ENCODE data around the gene POLE2.
A peak's percentile ranks its signal among the peaks of the same experiment; 100 is the strongest.
"Not testable (repeated sequence)": the region's sequence is repeated elsewhere in the genome, so short reads cannot be mapped to it uniquely, and the experiment has no call there.

POLE2 gene

DNA sequence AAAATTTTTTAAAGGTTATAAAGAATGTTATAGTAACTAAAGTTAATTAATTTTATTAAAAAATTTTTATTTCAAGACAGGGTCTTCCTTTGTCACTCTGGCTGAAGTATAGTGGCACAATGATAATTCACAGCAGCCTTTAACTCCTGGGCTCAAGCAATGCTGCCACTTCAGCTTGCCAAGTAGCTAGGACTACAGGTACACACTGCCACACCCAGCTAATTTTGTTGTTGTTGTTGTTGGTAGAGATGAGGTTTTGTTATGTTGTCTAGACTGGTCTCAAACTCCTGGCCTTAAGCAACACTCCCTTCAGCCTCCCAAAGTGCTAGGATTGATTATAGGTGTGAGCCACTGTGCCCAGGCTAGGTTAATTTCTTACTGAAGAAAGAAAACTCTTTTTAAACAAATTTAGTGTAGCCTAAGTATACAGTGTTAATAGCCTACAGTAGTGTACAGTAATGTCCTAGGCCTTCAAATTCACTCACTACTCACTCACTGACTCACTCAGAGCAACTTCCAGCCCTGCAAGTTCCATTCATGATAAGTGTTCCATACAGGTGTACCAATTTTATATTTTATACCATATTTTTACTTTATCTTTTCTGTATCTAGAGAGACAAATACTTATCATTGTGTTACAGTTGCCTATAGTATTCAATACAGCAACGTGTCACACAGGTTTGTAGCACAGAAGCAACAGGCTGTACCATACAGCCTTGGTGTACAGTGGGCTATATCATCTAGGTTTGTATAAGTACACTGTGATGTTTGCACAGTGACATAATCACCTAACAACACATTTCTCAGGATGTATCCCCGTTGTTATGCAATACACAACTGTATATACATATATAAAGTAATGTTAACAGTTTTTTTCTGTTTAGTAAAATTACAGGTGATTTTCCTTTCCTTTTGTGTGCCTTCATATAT, 28.2 kb downstream of the POLE2 start:
- no peak overlapping the region for H3K27ac ChIP-seq (ENCODE audit: low read depth, low read length)
- H3K27me3 ChIP-seq (ENCODE audit: insufficient read depth, low read length), result no peaks in the 10 kb centered on the region
- 0 out of 2 replicates have a peak, but pooled peaks cover 2% of the 10 kb centered on the region for H3K36me3 ChIP-seq (ENCODE audit: insufficient read depth, low read length)
- H3K79me2 ChIP-seq (ENCODE audit: control insufficient read depth, insufficient read depth, low read length, unreplicated experiment), result no peaks in the 10 kb centered on the region
- H3K4me1 ChIP-seq (ENCODE audit: control insufficient read depth, insufficient read depth, low read length, unreplicated experiment), result no peaks in the 10 kb centered on the region
- no peak overlapping the region for H3K4me3 ChIP-seq (ENCODE audit: low read depth, low read length)
- H2AFZ ChIP-seq (ENCODE audit: low read length, unreplicated experiment), result no peak overlapping the region

- not testable (repeated sequence) for H3K36me3 ChIP-seq (ENCODE audit: insufficient read depth, low read length); H3K4me3 ChIP-seq (ENCODE audit: low read depth, low read length); H3K4me1 ChIP-seq (ENCODE audit: control insufficient read depth, insufficient read depth, low read length, unreplicated experiment); H3K27ac ChIP-seq (ENCODE audit: low read depth, low read length); H3K27me3 ChIP-seq (ENCODE audit: insufficient read depth, low read length); H2AFZ ChIP-seq (ENCODE audit: low read length, unreplicated experiment); H3K79me2 ChIP-seq (ENCODE audit: control insufficient read depth, insufficient read depth, low read length, unreplicated experiment)
Measured at GRCh38 chr14:49657500-49657899, 30.5 kb downstream of the POLE2 start.

DNA sequence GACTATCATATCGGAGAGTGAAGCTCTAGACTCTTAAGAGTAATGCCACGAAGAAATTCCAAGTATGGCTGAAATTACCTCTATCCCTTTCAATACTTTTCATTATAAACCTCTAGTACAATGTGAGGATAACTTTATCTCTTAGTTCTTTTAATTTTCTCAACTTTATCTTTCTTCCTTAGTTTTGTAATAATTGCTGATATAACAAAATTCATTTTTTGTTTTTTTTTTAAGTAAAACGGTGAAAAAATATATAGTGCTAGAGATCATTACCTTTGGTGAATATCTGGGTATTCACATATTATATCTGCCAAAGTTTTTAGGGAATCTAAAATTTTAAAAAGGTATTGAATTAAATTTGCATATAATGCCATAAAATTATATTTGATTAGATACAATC, 33.5 kb downstream of the POLE2 start:
- Histone ChIP-seq H3K27ac (ENCODE audit: low read depth, low read length) (no peak overlapping the region), H3K79me2 (ENCODE audit: control insufficient read depth, insufficient read depth, low read length, unreplicated experiment) (peaks cover 2% of the 10 kb centered on the region), H3K4me3 (ENCODE audit: low read depth, low read length) (no peak overlapping the region), H3K27me3 (ENCODE audit: insufficient read depth, low read length) (no peaks in the 10 kb centered on the region), H2AFZ (ENCODE audit: low read length, unreplicated experiment) (no peak overlapping the region), H3K36me3 (ENCODE audit: insufficient read depth, low read length) (peaks cover 9% of the 10 kb centered on the region), H3K4me1 (ENCODE audit: control insufficient read depth, insufficient read depth, low read length, unreplicated experiment) (no peaks in the 10 kb centered on the region)

- Histone ChIP-seq H3K36me3 (ENCODE audit: insufficient read depth, low read length) (peaks cover 9% of the 10 kb centered on the region), H3K4me3 (ENCODE audit: low read depth, low read length) (no peak overlapping the region), H3K4me1 (ENCODE audit: control insufficient read depth, insufficient read depth, low read length, unreplicated experiment) (no peaks in the 10 kb centered on the region), H2AFZ (ENCODE audit: low read length, unreplicated experiment) (no peak overlapping the region), H3K79me2 (ENCODE audit: control insufficient read depth, insufficient read depth, low read length, unreplicated experiment) (peaks cover 2% of the 10 kb centered on the region), H3K27ac (ENCODE audit: low read depth, low read length) (no peak overlapping the region), H3K27me3 (ENCODE audit: insufficient read depth, low read length) (no peaks in the 10 kb centered on the region)
Measured at GRCh38 chr14:49653508-49653907, 34.5 kb downstream of the POLE2 start.

DNA sequence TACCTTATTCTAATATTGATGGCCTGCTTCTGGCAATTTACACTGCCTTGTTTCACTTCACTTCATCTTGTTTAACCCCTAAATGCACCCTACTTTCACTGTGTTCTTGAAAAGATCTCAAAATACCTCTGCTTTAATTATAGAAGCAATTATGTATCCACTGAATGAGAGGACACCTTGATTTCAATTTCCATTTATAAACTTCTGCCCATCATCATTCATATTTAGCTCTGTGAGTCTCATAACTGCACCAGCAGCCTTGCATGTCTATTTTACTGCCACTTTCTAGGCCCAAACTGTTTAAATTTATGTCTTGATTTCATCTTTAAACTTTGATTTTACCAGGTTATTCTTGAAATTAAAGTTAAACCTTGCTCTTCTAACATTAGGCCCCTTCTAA, 45.9 kb downstream of the POLE2 start:
- no peak overlapping the region for H2AFZ ChIP-seq (ENCODE audit: low read length, unreplicated experiment)
- H3K27me3 ChIP-seq (ENCODE audit: insufficient read depth, low read length), result no peaks in the 10 kb centered on the region
- no peak overlapping the region for H3K4me3 ChIP-seq (ENCODE audit: low read depth, low read length)
- peaks cover 8% of the 10 kb centered on the region for H3K4me1 ChIP-seq (ENCODE audit: control insufficient read depth, insufficient read depth, low read length, unreplicated experiment)
- H3K36me3 ChIP-seq (ENCODE audit: insufficient read depth, low read length), result peaks cover 26% of the 10 kb centered on the region
- peaks cover 57% of the 10 kb centered on the region for H3K79me2 ChIP-seq (ENCODE audit: control insufficient read depth, insufficient read depth, low read length, unreplicated experiment)
- H3K27ac ChIP-seq (ENCODE audit: low read depth, low read length), result no peak overlapping the region

- peaks cover 26% of the 10 kb centered on the region for H3K36me3 ChIP-seq (ENCODE audit: insufficient read depth, low read length)
- no peak overlapping the region for H3K4me3 ChIP-seq (ENCODE audit: low read depth, low read length)
- H2AFZ ChIP-seq (ENCODE audit: low read length, unreplicated experiment), result no peak overlapping the region
- no peaks in the 10 kb centered on the region for H3K27me3 ChIP-seq (ENCODE audit: insufficient read depth, low read length)
- peaks cover 10% of the 10 kb centered on the region for H3K4me1 ChIP-seq (ENCODE audit: control insufficient read depth, insufficient read depth, low read length, unreplicated experiment)
- no peak overlapping the region for H3K27ac ChIP-seq (ENCODE audit: low read depth, low read length)
- peaks cover 58% of the 10 kb centered on the region for H3K79me2 ChIP-seq (ENCODE audit: control insufficient read depth, insufficient read depth, low read length, unreplicated experiment)
Measured at GRCh38 chr14:49641697-49642129, 46.3 kb downstream of the POLE2 start.

DNA sequence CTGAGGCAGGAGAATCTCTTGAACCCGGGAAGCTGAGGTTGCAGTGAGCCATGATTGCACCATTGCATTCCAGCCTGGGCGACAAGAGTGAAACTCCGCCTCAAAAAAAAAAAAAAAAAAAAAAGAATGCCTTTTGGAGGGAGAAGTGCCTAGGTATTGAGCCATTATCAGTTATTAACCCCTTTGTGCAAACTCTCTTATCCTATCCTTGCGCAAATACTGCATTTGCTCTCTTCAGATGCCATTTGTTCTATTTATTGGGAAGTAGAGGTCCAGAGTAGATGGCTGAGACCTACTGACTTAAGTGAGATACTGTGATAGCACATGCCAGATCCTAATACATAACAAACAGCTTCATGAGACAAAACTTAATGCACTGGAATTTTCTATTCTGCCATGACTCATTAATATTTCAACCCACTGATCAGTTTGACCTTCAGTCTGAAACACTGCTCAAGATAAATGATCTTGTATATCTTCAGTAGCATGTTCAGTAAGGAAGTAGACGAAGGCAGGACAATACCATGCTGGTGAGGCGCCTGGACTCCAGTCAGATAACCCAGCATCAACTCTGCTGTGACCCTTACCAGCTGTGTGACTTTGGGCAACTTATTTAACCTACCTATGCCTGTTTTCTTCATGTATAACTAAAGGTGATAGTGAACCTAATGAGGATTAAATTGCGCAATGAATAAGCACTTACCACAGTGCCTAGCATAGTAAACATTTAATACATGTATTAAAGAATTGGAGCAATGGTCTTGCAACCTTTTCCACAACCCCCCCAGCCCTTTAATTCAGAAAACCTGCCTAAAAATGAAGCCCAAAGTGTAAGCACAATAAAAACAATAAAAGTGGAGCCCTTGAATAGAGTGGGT, 47.2 kb downstream of the POLE2 start:
- Histone ChIP-seq H3K27ac (ENCODE audit: low read depth, low read length) (no peak overlapping the region), H3K4me3 (ENCODE audit: low read depth, low read length) (no peak overlapping the region), H3K36me3 (ENCODE audit: insufficient read depth, low read length) (peaks cover 22% of the 10 kb centered on the region), H3K79me2 (ENCODE audit: control insufficient read depth, insufficient read depth, low read length, unreplicated experiment) (peaks cover 62% of the 10 kb centered on the region), H3K4me1 (ENCODE audit: control insufficient read depth, insufficient read depth, low read length, unreplicated experiment) (peaks cover 17% of the 10 kb centered on the region), H2AFZ (ENCODE audit: low read length, unreplicated experiment) (no peak overlapping the region), H3K27me3 (ENCODE audit: insufficient read depth, low read length) (no peaks in the 10 kb centered on the region)

DNA sequence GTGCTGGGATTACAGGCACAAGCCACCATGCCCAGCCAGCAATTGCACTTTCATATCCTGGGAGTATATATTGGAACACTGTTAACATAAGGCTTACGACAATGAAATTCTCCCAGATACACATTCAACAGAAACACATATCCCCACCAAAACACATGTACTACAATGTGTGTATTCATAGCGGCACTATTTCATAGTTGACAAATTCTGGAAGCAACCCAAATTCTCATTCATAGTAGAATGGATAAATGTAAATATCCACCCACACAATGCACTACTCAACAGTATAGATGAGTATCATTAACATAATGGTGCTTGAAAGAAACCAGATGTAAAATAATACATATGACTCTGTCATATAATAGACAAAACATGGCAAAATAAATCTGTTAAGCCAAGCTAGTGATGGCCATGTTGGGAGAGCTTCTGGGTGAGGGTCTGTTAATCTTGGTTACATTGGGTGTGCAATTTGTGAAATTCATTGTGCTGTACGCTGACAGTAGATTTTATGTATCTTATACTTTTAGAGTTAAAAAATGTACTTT, 50.4 kb downstream of the POLE2 start:
- Histone ChIP-seq H3K27ac (ENCODE audit: low read depth, low read length) (no peak overlapping the region), H2AFZ (ENCODE audit: low read length, unreplicated experiment) (no peak overlapping the region), H3K4me3 (ENCODE audit: low read depth, low read length) (no peak overlapping the region), H3K79me2 (ENCODE audit: control insufficient read depth, insufficient read depth, low read length, unreplicated experiment) (peaks cover 83% of the 10 kb centered on the region), H3K27me3 (ENCODE audit: insufficient read depth, low read length) (no peaks in the 10 kb centered on the region), H3K36me3 (ENCODE audit: insufficient read depth, low read length) (peaks cover 22% of the 10 kb centered on the region), H3K4me1 (ENCODE audit: control insufficient read depth, insufficient read depth, low read length, unreplicated experiment) (peaks cover 17% of the 10 kb centered on the region)

DNA sequence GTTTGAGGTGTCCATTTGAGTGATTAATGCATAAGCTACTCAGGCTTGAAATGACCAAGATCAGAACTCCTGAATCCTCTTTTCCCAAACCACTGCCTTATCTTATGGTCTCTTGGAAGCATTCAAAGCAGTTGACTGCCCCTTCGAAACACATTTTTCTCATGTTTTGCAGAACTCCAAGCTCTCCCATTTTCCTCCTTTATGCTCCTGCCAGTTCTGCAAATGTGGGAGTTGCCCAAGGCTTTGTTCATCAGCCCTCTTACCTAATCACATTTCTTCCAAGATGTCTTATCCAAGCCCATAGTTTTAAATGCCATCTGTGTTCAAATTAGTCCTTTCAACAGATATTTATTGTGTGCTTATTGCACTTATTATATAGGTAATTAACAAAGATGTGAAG, 51.1 kb downstream of the POLE2 start:
- Histone ChIP-seq H3K4me3 (ENCODE audit: low read depth, low read length) (no peak overlapping the region), H3K79me2 (ENCODE audit: control insufficient read depth, insufficient read depth, low read length, unreplicated experiment) (peaks cover 86% of the 10 kb centered on the region), H2AFZ (ENCODE audit: low read length, unreplicated experiment) (no peak overlapping the region), H3K4me1 (ENCODE audit: control insufficient read depth, insufficient read depth, low read length, unreplicated experiment) (peaks cover 17% of the 10 kb centered on the region), H3K27me3 (ENCODE audit: insufficient read depth, low read length) (no peaks in the 10 kb centered on the region), H3K27ac (ENCODE audit: low read depth, low read length) (no peak overlapping the region), H3K36me3 (ENCODE audit: insufficient read depth, low read length) (peaks cover 22% of the 10 kb centered on the region)

DNA sequence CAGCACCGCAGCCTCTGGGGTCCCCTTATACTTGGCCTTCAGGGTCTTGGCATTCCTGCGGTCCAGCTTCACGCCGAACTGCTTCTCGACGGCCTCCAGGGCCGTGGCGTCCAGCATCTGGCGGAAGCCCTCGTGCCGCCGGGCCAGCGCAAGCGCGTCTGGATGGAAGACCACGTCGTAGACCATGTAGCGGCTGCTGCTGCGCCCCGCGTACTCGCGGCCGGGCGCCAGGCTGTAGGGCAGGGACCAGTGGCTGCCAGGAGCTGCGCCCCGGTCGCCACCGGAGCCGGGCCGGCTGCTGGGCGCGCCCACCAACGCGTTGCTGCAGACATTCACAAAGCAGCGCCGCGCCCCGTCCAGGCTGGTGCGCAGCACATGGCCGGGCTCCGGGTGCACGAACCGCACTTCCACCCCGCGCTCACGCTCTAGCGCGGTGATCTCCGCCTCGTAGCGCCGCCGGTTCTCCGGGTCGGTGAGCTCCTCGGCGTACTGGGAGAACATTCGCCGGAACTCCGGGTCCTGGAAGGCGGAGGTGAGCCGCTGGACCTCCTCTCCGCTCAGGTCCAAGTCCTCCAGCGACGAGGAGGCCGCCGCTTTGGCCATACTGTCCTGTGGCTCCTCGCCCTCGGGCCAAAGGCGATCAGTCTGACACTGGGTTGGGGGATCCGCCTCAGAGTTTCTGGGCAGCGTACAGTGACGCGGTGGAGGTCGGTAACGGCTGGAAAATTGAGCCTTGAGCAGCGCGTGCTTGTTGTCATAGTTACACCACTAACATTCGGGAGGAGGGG, 53.3 kb downstream of the POLE2 start, which contains the start of gene DNAAF2:
Gene DNAAF2, minus strand, starts transcription at position 698 of the 788 bp plus-strand sequence. Its CDS starts 95 bp downstream, at position 603.
- no peaks in the 10 kb centered on the region for H3K27me3 ChIP-seq (ENCODE audit: insufficient read depth, low read length)
- peak within 1 kb of the TSS; percentile 76 for H2AFZ ChIP-seq (ENCODE audit: low read length, unreplicated experiment)
- H3K4me3 ChIP-seq (ENCODE audit: low read depth, low read length), result peak within 1 kb of the TSS; percentile 99
- H3K36me3 ChIP-seq (ENCODE audit: insufficient read depth, low read length), result peaks cover 18% of the 10 kb centered on the region
- peaks cover 83% of the 10 kb centered on the region for H3K79me2 ChIP-seq (ENCODE audit: control insufficient read depth, insufficient read depth, low read length, unreplicated experiment)
- peak within 1 kb of the TSS; percentile 79 for H3K27ac ChIP-seq (ENCODE audit: low read depth, low read length)
- H3K4me1 ChIP-seq (ENCODE audit: control insufficient read depth, insufficient read depth, low read length, unreplicated experiment), result peaks cover 14% of the 10 kb centered on the region
